ENCODE results near the gene PKD2.
"Not testable (repeated sequence)": the region's sequence is repeated elsewhere in the genome, so short reads cannot be mapped to it uniquely, and the experiment has no call there.

PKD2 gene

DNA sequence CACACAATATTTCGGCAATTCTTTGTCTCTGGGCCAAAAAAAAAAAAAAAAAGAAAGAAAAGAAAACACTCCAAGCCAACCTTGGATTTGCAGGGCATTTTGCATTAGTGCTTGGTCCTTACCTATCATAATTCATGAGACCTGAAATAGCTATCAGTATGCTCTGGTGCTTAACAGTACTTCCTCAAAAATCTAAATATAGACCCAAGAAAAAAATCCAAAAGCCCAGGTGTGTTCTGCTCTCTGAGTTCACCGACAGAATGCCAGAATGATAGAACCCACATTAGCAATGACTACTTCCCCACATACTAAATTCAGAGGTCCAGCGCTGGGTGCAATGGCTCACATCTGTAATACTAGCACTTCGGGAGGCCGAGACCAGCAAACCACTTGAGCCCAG, 108.2 kb downstream of the PKD2 start:
- DNase-seq (ENCODE audit: low read depth): no peak

DNA sequence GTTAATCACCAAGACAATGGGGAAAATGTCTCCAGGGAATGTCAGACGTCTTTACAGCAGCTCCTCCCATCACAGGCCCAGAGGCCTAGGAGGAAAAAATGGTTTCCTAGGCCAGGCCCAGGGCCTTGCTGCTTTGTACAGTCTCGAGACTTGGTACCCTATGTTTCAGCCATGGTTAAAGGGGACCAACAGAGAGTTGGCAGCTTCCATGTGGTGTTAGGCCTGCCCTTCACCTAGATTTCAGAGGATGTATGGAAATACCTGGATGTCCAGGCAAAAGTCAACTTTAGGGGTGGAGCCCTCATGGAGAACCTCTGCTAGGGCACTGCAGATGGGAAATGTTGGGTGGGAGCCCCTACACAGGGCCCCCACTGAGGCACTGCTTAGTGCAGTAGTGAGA, 112.5 kb downstream of the PKD2 start:
- no peak for DNase-seq (ENCODE audit: low read depth)

DNA sequence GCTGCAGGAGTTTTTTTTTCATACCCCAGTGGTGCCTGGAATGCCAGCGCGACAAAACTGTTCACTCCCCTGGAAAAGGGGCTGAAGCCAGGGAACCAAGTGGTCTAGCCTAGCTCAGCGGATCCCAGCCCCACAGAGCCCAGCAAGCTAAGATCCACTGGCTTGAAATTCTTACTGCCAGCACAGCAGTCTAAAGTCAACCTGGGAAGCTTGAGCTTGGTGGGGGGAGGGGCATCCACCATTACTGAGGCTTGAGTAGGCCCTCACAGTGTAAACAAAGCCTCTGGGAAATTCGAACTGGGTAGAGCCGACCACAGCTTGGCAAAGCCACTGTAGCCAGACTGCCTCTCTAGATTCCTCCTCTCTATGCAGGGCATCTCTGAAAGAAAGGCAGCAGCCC, 114.8 kb downstream of the PKD2 start:
- DNase-seq (ENCODE audit: low read depth): not testable (repeated sequence)
